Myocyte (in vitro differentiated cells): ENCODE measurements around the gene CTSO. TPM values are rescaled to one million over a fixed set of nuclear protein-coding genes. Genes with fewer than 3 reads are reported as not detected.
"Not testable (repeated sequence)": the region's sequence is repeated elsewhere in the genome, so short reads cannot be mapped to it uniquely, and the experiment has no call there.

Experiments used
- DNase-seq: peaks from one replicate; pipeline ENCODE4 v3.0.0-alpha.2; 2012; ENCODE audit warnings: low read depth
- total RNA-seq: library from RNA; depleted of rRNA; stranded (reverse); fragments of >200 nt; gene quantifications from 2 replicates; pipeline ENCODE4 v1.2.3, GENCODE V29; 2014

CTSO gene
- total RNA-seq, 1 donor from 2014 or later, result 29.4 TPM

DNA sequence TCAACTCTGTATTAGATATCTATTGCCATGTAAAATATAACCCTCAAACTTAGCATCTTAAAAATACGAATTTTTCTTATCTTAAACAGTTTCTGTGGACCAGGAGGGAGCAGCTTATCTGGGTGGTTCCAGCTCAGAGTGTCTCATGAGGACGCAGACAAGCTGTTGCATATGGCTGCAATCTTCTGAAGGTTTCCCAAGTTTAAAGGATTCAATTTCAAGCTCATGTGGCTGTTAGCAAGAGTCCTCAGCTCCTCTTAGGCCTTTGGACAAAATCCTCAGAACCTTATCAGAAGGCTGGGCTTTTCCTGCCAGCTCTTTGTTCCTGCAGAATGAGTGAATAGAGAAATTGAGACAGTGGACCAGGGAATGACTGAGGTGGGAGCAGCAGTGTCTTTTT, 2.8 kb upstream of the CTSO start:
- DNase-seq, result no peak

DNA sequence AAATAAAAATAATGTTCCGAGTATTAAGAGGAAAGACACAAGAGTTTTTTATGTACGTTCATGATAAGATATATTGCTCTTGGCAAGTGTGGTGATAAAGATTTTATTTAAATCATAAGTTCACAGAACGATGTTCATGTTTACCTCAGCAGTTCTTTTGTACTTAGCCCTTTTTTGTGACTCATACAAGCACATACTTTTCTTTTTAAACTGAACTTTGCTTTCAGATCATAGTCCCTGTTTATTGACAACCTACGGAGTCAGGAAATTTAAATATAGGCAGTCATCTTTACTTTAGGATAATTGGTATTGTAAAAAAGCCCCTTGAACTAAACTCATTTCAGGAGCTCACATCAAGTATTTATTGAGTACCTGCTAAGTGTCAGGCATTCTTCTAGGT, 1.3 kb upstream of the CTSO start:
- no peak for DNase-seq

DNA sequence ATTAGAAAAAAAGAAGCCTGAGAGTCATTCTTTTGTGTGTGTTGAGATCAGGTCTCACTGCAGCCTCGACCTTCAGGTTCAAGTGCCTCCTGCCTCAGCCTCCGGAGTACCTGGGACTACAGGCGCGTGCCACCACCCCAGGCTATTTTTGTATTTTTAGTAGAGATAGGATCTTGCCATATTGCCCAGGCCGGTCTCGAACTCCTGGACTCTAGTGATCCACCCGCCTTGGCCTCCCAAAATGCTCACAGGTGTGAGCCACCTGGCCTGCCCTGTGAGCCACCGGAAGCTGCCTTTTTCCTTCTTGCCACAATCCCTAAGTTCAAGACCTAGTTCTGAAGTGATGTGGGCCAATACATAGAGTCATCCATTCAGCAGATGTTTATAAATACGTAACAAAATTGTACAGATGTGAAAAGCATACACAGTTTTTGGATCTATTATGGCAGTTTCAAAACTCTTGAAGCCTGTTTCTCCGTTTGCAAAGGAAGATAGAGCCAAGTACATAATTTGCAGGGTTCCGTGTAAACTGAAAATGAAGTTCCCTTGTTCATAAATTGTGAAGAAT, 536 bp upstream of the CTSO start:
- no peak for DNase-seq

DNA sequence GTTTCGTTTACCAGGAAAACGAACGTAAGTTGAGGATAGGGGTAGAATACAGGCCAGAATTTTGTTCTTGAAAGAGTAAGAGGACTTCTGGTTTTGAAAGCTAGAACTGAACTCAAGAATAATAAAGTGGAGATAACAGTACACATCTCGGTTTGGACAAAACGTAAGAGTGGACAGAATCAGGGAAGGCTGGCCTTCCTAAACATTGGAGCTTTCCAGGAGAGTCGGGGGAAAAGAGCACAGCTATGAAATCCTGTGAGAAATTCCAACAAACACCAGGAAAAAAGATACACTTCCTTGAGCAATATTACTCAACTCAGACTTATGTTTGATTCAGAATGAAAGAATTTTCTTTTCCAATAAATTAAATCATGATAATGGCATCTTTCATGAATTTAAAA, 1.2 kb downstream of the CTSO start:
- peak; percentile 40 for DNase-seq

DNA sequence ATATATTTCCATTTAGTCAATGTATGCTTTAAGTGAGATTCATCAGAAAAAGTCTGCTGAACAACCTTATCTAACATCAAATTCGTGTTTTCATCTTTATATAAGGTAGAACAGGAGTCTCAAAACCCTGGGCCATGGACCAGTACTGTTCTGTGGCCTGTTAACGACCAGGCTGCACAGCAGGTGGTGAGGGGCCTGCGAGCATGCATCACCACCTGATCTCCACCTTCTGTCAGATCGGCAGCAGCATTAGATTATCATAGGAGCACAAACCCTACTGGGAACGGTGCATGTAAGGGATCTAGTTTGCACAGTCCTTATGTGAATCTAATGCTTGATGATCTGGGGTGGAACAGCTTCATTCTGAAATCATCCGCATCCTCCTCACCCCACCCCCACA, 3.2 kb downstream of the CTSO start:
- no peak for DNase-seq

DNA sequence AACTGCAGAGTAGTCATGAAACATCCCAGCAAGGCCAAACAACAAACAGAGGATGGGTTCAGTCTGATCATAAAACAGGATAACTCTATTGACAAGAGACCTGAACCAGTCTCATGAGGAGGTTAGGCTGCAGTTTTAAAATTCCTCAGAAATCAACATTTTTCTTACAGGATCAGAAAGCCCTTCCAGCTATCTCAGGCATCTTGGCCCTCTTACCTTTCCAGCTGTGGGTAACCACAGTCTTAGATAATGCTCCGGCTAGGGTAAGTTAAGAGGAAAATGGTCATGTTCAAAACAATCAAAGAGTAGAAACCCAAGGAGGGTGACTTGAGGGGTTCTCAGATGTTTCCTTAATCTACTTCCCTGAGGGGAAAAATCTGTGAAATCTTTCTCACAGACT, 5.1 kb downstream of the CTSO start:
- DNase-seq, result no peak

DNA sequence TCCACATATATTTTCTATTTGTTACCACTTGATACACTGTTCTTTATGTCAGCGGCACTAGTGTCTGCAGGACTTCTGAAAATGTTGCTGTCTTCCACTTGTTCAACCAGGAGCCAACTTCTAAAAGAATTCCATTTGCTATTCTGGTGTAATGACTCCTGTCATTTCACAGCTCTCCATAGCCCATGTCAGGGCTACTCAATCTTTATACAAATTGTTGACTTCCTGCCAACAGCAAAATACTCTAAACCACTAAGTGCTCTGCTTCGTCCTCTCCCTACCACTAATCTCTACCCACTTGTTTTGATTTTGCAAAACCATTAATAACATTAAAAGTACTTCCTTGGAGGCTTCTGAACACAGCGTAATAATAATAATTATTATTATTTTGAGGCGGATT, 7.2 kb downstream of the CTSO start:
- DNase-seq, result peak; percentile 90

DNA sequence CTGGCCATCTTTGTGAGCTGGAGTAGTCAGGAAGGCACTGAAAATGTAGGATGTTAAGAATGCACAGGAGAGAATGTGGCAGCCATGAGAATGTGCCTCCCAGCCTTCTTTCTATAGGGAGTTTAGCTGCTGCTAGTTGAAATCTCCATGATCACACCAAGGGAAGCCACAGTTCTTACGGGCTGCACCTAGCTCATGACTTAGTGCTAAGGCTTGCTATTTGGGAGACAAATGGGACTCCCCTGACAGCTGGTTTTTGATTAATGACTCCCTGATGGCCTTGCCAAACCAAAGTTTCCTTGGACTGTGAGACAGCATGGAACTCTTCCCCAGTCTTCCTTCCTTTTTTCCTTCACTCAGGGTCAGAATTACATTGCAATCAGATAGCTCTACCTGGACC, 9.2 kb downstream of the CTSO start:
- DNase-seq, result peak; percentile 89

DNA sequence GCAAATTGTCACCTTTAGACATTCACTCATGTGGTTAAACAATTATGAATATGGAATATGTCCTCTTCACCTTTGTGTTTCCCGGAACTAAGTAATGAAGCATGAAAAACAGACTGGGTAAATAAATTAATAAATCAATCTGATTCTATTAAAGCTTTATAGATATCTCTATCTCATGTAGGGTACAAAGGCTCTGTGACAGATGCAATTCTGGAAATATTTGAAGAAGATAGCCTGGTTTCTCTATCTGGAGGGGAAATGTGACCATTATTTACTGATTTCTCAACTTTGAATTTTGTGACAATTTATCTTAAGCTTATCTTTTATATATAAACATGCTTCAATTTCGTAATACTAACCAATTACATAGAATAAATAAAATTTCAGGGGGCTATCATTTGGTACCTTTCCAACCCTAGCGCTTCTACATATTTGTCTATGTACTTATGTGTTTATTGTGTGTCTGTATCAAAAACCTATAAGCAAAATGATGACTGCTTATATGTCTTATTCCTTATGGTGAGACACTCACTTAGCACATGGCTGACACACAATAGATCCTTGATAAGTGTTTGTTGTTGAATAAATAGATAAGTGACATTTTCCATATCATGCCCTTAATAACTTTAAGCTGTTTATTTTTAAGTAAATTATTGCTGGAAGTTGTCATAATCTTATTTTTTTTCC, 9.9 kb downstream of the CTSO start:
- no peak for DNase-seq

DNA sequence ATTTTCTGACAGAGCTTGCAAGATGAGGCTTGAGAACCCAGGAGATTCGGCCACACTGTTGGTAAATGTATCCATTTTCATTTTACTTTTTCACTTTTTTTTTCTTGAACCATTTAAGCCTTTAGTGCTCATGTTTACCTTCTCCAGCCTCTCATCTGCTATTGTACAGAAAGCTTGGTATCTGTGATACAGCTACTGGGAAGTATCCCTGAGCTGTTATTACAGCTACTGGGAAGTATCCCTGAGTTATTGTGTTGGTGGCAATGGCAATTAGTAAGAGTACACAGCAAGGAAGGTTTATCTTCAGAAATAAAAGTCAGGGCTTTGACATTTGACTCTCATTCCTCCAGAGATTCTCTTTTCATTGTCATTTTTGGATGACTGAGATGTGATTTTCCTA, 11.8 kb downstream of the CTSO start:
- DNase-seq, result no peak

DNA sequence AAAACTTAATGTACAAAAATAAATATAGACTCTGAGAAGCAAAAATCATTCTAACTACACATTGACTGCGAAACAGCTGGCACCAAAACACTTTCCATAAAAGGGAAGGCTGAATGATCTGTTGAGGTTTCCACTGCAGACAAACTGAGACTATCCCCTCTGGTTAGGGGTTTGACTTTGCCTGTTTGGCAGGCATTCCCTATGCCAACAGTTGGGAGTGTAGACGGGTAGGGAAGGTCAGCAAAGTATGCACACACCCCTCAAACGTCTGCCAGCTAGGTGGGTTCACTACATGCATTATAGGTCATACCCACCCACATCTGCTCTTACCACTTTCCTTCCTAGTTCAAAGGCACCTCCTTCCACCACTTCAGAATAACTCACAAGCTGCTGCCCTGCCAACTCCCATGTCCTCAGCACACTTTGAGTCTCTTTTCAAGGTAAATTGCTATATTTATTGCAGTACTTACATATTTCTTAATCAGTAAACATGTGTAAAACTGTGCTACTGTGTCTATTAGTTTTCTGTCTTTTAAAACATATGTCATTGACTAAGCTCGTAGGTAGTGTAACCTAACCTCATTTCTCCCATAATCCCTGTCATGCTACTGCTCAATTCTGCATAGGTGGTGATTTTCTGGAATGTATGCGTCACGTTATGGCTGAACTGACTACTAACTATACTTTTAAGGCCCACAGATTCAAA, 12.4 kb downstream of the CTSO start:
- DNase-seq, result peak; percentile 27

DNA sequence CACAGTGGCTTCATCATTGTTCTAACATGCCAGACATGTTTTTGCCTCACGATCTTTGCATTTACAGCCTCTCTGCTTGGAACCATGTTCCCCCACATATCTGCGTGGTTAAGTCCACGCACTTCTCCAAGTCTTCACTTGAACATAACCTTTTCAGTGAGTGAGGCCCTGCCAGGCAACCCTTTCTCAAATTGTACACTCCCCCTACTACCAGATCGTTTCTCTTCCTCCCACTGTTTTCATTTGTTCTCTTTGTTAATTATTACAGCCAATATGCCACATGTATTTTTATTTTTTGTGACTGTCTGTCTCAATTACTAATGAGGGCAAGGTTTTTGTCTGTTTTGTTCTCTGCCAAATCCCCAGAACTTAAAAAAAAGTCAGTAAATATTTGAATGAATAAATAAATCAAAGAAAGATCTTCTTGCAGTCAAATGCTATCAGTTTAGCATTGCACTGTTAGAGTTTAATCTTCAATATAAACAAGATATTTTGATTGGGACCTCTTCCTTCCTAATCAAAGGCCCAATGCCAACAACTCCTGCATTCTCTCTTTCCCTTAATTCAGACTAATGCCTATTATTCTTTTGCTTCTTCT, 18.2 kb downstream of the CTSO start:
- no peak for DNase-seq

DNA sequence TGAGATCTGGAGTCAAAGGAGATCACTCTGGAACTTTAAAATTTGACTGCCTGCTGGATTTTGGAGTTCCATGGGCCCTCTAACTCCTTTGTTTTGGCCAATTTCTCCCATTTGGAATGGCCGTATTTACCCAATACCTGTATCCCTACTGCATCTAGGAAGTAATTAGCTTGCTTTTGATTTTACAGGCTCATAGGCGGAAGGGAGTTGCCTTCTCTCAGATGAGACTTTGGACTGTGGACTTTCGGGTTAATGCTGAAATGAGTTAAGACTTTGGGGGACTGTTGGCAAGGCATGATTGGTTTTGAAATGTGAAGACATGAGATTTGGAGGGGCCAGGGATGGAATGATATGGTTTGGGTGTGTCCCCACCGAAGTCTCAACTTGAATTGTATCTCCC, 19.0 kb downstream of the CTSO start:
- DNase-seq, result not testable (repeated sequence)

DNA sequence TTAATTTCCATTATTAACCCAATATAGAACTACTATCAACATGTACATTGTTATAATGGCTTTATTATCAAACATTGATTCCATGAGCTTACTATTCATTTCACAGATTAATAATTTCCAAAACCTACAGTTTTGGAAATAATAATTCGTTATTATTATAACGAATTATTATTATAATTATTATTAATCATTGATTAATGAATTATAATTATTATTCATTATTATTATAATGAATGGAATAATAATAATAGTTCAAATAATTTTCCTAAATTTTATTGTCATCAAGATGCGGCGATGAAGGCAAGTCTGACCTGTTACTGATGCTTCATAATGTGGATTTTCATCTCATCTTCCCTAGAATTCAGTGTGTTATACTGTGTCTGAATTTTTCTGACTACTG, 22.0 kb downstream of the CTSO start:
- no peak for DNase-seq

DNA sequence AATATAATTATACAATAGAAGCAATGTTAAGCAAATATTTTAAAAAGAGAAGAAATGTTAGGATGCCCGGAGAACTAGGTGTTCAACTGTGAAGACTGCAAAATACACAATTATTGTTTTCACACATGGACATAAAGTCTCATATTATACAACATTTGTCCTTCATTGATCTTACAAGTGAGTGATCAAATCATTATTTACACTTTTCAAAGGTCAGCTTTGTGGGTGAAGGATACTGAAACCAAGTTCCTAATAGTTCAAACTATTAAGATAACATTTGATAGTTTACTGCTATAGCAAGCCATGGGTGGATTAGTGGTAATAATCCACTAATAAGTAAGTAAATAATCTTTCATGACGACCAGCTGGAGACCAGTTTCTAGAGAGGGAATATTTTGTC, 23.3 kb downstream of the CTSO start:
- DNase-seq, result no peak

DNA sequence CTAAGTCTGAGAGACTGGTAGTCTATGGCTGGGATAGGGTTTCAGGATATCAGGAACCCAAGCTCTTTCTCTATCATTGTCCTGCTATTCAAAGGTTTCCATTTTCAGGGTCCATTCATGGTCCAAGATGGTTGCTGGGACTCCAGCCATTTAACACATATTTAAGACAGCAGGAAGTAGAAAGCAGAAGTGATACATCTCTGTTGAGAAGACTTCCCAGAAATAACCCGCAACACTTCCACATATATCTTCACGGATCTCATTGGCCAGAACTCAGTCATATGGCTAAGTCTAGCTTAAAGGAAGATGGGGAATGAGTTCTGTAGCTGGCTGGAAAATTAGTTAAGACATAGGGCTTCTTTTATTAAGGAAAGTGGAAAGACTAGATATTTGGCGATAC, 23.8 kb downstream of the CTSO start:
- DNase-seq, result no peak

DNA sequence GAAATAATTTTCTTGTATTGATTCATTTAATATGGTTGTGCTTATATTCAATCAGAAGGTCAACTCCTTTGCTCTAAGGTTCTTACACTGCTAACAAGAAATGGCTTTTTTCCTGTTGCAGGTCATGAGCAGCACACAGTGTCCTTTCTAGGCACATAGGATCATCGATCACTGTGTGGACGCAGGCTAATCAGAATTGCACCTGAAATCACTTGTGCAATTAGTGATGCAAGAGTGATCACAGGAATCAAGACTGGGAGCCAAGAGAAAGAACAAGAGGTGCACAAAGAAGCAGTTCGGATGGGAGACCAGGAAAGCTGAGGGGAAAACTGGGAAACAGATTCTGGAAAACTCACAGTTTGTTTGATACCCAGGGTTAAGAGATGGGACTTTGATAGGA, 29.0 kb downstream of the CTSO start:
- DNase-seq, result no peak

DNA sequence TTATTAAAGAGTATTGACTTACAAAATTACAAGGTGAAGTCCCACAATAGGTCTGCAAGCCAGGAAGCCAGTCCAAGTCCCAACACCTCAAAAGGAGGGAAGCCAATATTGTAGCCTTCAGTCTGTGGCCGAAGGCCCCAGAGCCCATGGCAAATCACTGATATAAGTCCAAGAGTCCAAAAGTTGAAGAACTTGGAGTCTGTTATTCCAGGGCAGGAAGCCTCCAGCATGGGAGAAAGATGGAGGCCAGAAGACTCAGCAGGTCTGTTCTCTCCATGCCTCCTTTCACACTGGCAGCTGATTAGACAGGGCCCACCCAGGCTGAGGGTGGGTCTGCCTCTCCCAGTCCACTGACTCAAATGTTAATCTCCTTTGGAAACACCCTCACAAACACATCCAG, 32.1 kb downstream of the CTSO start:
- DNase-seq, result no peak

DNA sequence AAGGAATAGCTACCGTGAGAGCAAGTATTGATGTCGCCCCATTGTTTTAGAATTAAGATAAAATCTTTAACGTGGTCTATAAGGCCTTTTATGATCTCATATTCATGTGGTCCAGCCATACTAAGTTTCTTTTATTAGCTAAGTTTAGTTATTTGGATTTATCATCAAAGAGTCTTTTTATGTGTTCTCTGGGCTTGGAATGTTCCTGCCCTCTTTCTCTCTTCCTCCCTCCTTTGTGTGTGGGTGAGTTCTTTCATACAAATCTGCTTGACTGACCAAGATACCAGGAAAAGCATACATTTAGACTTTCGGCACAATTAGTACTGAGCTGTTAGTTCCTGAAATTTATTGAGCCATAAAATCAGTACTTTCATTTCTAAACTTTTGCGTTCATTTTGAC, 38.9 kb downstream of the CTSO start:
- DNase-seq, result no peak

DNA sequence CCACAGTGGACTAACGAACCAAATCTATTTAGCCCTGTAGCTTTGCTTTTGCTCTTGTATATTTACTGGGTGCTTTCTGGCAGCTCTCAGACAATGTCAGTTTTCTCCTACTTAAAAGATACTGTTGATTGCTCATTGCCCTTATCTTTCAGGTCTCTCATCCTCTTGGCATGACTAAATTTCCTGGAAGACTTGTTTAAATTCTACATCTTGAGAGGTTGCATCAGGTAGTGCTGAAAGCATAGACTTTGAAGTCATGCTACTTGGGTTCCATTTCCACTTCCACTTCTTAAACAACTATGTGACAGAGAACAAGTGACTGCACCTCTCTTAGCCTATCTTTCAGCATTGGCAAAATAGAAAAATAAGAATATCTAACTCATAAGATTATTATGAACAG, 41.8 kb downstream of the CTSO start:
- no peak for DNase-seq

DNA sequence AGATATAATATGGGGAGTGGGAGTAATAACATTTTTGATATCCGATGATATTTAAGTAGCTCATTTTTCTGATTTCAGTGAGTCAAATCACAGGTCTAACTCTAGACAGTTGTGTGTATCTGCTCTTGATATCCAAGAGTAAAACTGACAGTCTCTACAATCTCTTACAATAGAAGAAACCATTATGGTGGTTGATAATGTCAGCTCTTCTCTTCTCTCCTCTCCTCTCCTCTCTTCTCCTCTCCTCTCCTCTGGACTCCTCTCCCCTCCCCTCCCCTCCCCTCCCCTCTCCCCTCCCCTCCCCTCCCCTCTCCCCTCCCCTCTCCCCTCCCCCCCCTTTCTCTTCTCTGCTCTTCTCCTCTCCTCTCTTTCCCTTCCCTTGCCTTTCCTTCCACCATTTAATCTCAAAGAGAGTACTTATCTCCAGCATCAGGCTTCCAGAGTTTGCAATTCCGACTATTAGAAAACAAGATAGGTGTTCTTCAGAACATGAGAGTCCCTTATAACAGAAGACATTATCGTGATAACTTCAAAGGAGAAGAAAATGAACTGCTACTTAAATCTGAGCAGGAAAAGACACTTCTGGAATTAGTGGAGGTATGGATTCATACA, 43.9 kb downstream of the CTSO start:
- no peak for DNase-seq
